ENCODE results near the gene AADAT. TPM values are rescaled to one million over a fixed set of nuclear protein-coding genes. Genes with fewer than 3 reads are reported as not detected.

AADAT gene
- total and polyA plus RNA-seq, 8 donors, result 11.0 to 71.4 (median 52.7) TPM

DNA sequence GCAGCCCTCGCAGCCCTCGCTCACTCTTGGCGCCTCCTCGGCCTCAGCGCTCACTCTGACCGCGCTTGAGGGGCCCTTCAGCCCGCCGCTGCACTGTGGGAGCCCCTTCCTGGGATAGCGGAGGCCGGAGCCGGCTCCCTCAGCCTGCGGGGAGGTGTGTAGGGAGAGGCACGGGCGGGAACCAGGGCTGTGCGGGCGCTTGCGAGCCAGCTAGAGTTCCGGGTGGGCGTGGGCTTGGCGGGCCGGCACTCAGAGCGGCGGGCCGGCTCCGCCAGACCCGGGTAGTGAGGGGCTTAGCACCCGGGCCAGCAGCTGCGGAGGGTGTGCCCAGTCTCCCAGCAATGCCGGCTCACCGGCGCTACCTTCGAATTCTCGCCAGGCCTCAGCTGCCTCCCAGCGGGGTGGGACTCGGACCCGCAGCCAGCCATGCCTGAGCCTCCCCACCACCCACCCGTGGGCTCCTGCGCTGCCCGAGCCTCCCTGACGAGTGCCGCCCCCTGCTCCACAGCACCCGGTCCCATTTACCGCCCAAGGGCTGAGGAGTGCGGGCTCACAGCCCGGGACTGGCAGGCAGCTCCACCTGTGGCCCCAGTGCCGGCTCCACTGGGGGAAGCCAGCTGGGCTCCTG, 1.4 kb upstream of the AADAT start:
- H3K36me3 ChIP-seq, result no peaks in the 10 kb centered on the region
- peaks cover 0 to 12% of the 10 kb centered on the region in 2 donors for H3K4me1 ChIP-seq
- intact Hi-C loops (cut with DNase I), result no loop called here
- H3K9me3 ChIP-seq, result no peaks in the 10 kb centered on the region
- TF ChIP-seq CTCF (IDR thresholded peaks at IDR 0.05), result no peak
- peak in 1 of 4 donors; percentile 80 for DNase-seq
- ATAC-seq, result no peak
- H3K27me3 ChIP-seq, result peaks cover 0 to 39% of the 10 kb centered on the region in 2 donors
- H3K27ac ChIP-seq, result peak overlapping the region in 1 of 2 donors; percentile 60
- H3K4me3 ChIP-seq, result peak overlapping the region in 1 of 2 donors; percentile 5

GRCh38 chr4:170090352-170091052, 746 bp upstream of the AADAT start:
- intact Hi-C loops (cut with DNase I), result no loop called here
- H3K27me3 ChIP-seq, result peaks cover 0 to 39% of the 10 kb centered on the region in 2 donors
- peak overlapping the region; percentile 48 to 49 for H3K4me3 ChIP-seq
- DNase-seq (peak in 2 of 4 donors; percentile 3 to 28), ATAC-seq (peak; percentile 48)
- no peaks in the 10 kb centered on the region for H3K9me3 ChIP-seq
- peaks cover 0 to 12% of the 10 kb centered on the region in 2 donors for H3K4me1 ChIP-seq
- peak in 1 of 2 donors; percentile 8 for TF ChIP-seq CTCF (IDR thresholded peaks at IDR 0.05)
- H3K27ac ChIP-seq, result peak overlapping the region; percentile 60 to 79
- no peaks in the 10 kb centered on the region for H3K36me3 ChIP-seq

DNA sequence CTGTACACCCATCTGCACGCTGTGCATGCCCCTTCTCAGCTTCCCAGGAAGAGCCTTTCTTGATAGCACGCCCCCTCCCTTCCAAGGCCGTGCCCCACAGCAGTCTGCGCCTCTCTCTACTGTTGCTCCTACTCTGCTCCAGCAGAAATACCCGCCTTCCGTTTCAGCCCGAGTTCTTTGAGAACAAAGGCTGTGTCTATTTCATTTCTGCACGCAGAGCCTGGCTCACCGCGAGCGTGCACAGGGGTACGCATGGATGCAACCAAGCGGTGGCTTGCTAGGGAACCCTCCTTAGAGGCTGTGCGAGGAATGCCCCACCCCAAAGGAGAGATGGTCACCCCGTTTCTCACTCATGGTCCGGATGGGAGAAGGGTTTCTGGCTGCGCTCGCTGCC, 485 bp downstream of the AADAT start:
- Histone ChIP-seq H3K4me1 (peaks cover 0 to 12% of the 10 kb centered on the region in 2 donors), H3K27ac (peak overlapping the region; percentile 60 to 79), H3K4me3 (peak overlapping the region; percentile 48 to 49), H3K36me3 (peaks cover 0 to 5% of the 10 kb centered on the region in 2 donors), H3K27me3 (peaks cover 0 to 39% of the 10 kb centered on the region in 2 donors), H3K9me3 (no peaks in the 10 kb centered on the region)
- DNase-seq (peak in 3 of 4 donors; percentile 35 to 61 (median 46)), ATAC-seq (peak; percentile 35)
- no peak for TF ChIP-seq CTCF (IDR thresholded peaks at IDR 0.05)
- intact Hi-C loops (cut with DNase I), result no loop called here

DNA sequence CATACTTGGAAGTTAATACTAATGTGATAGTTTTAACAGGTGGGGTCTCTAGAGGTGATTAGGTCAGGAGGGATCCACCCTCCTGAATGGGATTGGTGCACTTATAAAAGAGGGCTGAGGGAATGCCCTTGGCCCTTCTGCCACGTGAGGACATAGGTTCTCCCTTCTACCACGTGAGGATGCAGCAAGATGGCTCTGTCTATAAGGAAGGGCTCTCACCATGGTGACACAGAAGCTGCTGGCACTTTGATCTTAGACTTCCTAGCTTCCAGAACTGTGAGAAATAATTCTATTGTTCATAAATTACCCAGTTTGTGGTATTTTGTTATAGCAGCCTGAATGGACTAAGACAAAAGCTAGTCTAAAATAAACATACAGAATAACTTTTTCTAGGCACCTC, 1.0 kb downstream of the AADAT start:
- no peak for DNase-seq
- Histone ChIP-seq H3K36me3 (peaks cover 0 to 5% of the 10 kb centered on the region in 2 donors), H3K9me3 (no peaks in the 10 kb centered on the region), H3K27me3 (peaks cover 0 to 39% of the 10 kb centered on the region in 2 donors), H3K4me1 (peaks cover 0 to 12% of the 10 kb centered on the region in 2 donors), H3K27ac (no peak overlapping the region), H3K4me3 (peak overlapping the region; percentile 48 to 49)
- ATAC-seq, result no peak
- TF ChIP-seq CTCF (IDR thresholded peaks at IDR 0.05), result no peak
- intact Hi-C loops (cut with DNase I), result no loop called here

DNA sequence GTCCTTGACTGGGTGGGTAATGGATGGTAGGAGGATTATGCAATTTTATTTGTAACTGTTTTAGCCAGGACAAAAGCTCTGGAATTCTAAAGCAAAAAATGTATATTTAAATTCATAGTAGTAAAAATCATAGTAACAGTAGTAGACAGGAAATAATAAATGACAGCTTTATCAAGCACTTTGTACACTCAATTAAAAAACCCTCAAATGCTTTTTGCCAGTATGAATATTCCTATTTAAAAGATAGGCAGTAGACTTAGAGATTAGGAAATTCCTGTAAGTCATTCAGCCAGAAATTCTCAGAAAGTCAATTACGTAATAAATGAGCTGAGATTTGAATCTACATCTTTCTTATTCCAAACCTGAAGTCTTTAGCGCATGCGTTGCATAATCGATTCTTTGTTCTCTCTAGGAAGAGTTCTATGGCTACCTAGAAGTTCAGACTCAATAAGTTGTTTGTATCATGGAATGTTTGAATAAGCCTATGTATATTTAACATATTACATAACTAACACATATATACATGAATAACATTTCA, 2.5 kb downstream of the AADAT start:
- no peak overlapping the region for H3K4me3 ChIP-seq
- intact Hi-C loops (cut with DNase I), result no loop called here
- ATAC-seq, result no peak
- no peaks in the 10 kb centered on the region for H3K9me3 ChIP-seq
- H3K36me3 ChIP-seq, result peaks cover 0 to 5% of the 10 kb centered on the region in 2 donors
- H3K4me1 ChIP-seq, result peaks cover 0 to 12% of the 10 kb centered on the region in 2 donors
- peaks cover 0 to 39% of the 10 kb centered on the region in 2 donors for H3K27me3 ChIP-seq
- TF ChIP-seq CTCF (IDR thresholded peaks at IDR 0.05), result no peak
- DNase-seq, result no peak
- no peak overlapping the region for H3K27ac ChIP-seq

Measured in left lung (tissue), 10 donors.